ENCODE results near the gene DAD1.

DNA sequence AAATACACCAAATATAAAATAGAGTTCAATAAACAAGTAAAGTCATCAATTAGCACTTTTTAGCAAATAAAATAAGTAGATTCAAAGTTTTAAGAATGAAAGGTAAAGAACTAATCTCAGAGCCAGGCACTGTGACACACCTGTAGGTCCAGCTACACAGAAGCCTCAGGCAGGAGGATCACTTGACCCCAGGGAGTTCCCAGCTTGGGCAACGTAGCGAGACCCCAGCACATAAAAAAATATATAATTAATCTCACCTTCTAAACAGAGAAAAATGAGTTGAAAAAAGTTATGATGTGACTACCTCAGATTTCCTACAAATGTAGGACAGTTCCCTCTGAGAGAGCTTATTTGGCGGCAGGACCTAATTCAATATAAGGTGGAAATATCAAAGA is 19.3 kb downstream of the DAD1 start:
- no peak for TF ChIP-seq EZH2 (IDR thresholded peaks at IDR 0.05; ENCODE audit: low read depth)
- TF ChIP-seq CTCF (conservative IDR thresholded peaks at IDR 0.05): no peak
